IMR-90 (cell line): ENCODE results near the gene RBKS. TPM values are rescaled to one million over a fixed set of nuclear protein-coding genes. Genes with fewer than 3 reads are reported as not detected.

ENCODE experiments used
- ATAC-seq: fragments of 200-7000 bp; cut with Tn5 transposase; 2 replicates; pipeline ENCODE4 v1.9.1; 2020; ENCODE audit warnings: low read depth, mild to moderate bottlenecking, moderate library complexity
- BruUV-seq: library from RNA; stranded (reverse); fragments of 400-500 nt; replicated peaks from 2 replicates; lab custom pipeline; 2021; lab: Mats Ljungman, UMichigan
- CTCF ChIA-PET: fragments of 300-600 bp; formaldehyde crosslinking; extraction: SDS; loops from one replicate; lab custom pipeline; 2021; ENCODE audit warnings: antibody characterized with exemption; lab: Yijun Ruan, JAX
- POLR2A ChIA-PET: fragments of 300-600 bp; sonication (Branson Sonifier 250); formaldehyde crosslinking; loops from one replicate; lab custom pipeline; 2022; ENCODE audit warnings: antibody characterized with exemption; ENCODE audit not compliant: unreplicated experiment; lab: Charles Lee
- DNase-seq: peaks from one replicate; pipeline ENCODE4 v3.0.0; 2013
- H2AFZ ChIP-seq: replicated peaks from 2 replicates; pipeline ENCODE3; 2013; ENCODE audit warnings: low read length, mild to moderate bottlenecking; ENCODE audit not compliant: poor library complexity
- H2AK5ac ChIP-seq: 2 replicates; pipeline ENCODE4 v1.6.1; 2013; ENCODE audit warnings: low read depth, low read length, inconsistent platforms
- H2AK9ac ChIP-seq: replicated peaks from 2 replicates; pipeline ENCODE3; 2013; ENCODE audit warnings: mild to moderate bottlenecking, low read depth, low read length, moderate library complexity; ENCODE audit not compliant: poor library complexity
- H2BK120ac ChIP-seq: 2 replicates; pipeline ENCODE4 v1.6.1; 2013; ENCODE audit warnings: low read depth, low read length, inconsistent platforms
- H2BK15ac ChIP-seq: 3 replicates; pipeline ENCODE4 v1.6.1; 2013; ENCODE audit warnings: low read depth, low read length, inconsistent platforms
- H2BK20ac ChIP-seq: 2 replicates; pipeline ENCODE4 v1.6.1; 2013; ENCODE audit warnings: low read depth, mild to moderate bottlenecking, inconsistent platforms, low read length, moderate library complexity
- H2BK5ac ChIP-seq: 2 replicates; pipeline ENCODE4 v1.6.1; 2013; ENCODE audit warnings: mild to moderate bottlenecking, low read depth, low read length, inconsistent platforms; ENCODE audit not compliant: poor library complexity, severe bottlenecking
- H3K14ac ChIP-seq: replicated peaks from 2 replicates; pipeline ENCODE4 v1.6.1; 2013; ENCODE audit warnings: low read depth, low read length, inconsistent platforms
- H3K18ac ChIP-seq: 2 replicates; pipeline ENCODE4 v1.6.1; 2013; ENCODE audit warnings: low read depth, low read length, control low read depth
- H3K23ac ChIP-seq: 2 replicates; pipeline ENCODE4 v1.6.1; 2013; ENCODE audit warnings: low read depth, low read length, inconsistent platforms
- H3K27ac ChIP-seq: 2 replicates; pipeline ENCODE4 v1.5.1; 2013; ENCODE audit warnings: mild to moderate bottlenecking, control low read depth, low read length; ENCODE audit not compliant: insufficient read depth
- H3K27me3 ChIP-seq: 2 replicates; pipeline ENCODE4 v1.6.1; 2013; ENCODE audit warnings: low read length; ENCODE audit not compliant: control insufficient read depth, insufficient read depth
- H3K36me3 ChIP-seq: 2 replicates; pipeline ENCODE4 v1.6.1; 2013; ENCODE audit warnings: low read length, mixed read lengths; ENCODE audit not compliant: control insufficient read depth, insufficient read depth
- H3K4ac ChIP-seq: 2 replicates; pipeline ENCODE4 v1.6.1; 2013; ENCODE audit warnings: low read depth, low read length, inconsistent platforms
- H3K4me1 ChIP-seq: 2 replicates; pipeline ENCODE4 v1.6.1; 2013; ENCODE audit warnings: low read length, mixed read lengths; ENCODE audit not compliant: control insufficient read depth, insufficient read depth
- H3K4me2 ChIP-seq: 2 replicates; pipeline ENCODE4 v1.6.1; 2013; ENCODE audit warnings: low read depth, mild to moderate bottlenecking, control low read depth, low read length, moderate library complexity
- H3K4me3 ChIP-seq: 2 replicates; pipeline ENCODE4 v1.5.1; 2013; ENCODE audit warnings: low read depth, mild to moderate bottlenecking, control low read depth, low read length, moderate library complexity; ENCODE audit not compliant: insufficient read depth
- H3K56ac ChIP-seq: 2 replicates; pipeline ENCODE4 v1.6.1; 2013; ENCODE audit warnings: low read length, inconsistent platforms; ENCODE audit not compliant: insufficient read depth; ENCODE audit errors: extremely low read depth
- H3K79me1 ChIP-seq, 2 experiments: 2 replicates each; pipeline ENCODE4 v1.6.1; 2013; ENCODE audit warnings: low read length in 2 of 2, inconsistent platforms in 1 of 2, low read depth in 1 of 2
- H3K9ac ChIP-seq: 2 replicates; pipeline ENCODE4 v1.6.1; 2013; ENCODE audit warnings: low read depth, low read length, control low read depth
- H3K9me1 ChIP-seq: 2 replicates; pipeline ENCODE4 v1.6.1; 2013; ENCODE audit warnings: low read length, inconsistent platforms; ENCODE audit not compliant: insufficient read depth
- H3K9me3 ChIP-seq: 2 replicates; pipeline ENCODE4 v1.6.1; 2013; ENCODE audit warnings: low read length; ENCODE audit not compliant: control insufficient read depth, insufficient read depth
- H4K20me1 ChIP-seq: 2 replicates; pipeline ENCODE4 v1.6.1; 2013; ENCODE audit warnings: low read length, inconsistent platforms; ENCODE audit not compliant: insufficient read depth
- H4K5ac ChIP-seq: 2 replicates; pipeline ENCODE4 v1.6.1; 2013; ENCODE audit warnings: mild to moderate bottlenecking, low read depth, low read length, control low read depth
- H4K8ac ChIP-seq, 2 experiments: 2 replicates each; pipeline ENCODE4 v1.6.1; 2013; ENCODE audit warnings: low read depth in 2 of 2, low read length in 2 of 2, control low read depth in 1 of 2, inconsistent platforms in 1 of 2
- H4K91ac ChIP-seq: 2 replicates; pipeline ENCODE4 v1.6.1; 2013; ENCODE audit warnings: low read depth, low read length, inconsistent platforms; ENCODE audit not compliant: insufficient read depth
- BHLHE40 ChIP-seq: fragments of 150-350 bp; IDR thresholded peaks from 2 replicates; pipeline ENCODE4 v1.6.1; 2016; ENCODE audit warnings: mild to moderate bottlenecking, low read depth, low read length
- CEBPB ChIP-seq: IDR thresholded peaks from 2 replicates; pipeline ENCODE4 v1.6.1; 2012; ENCODE audit warnings: low read depth, low read length, improper control_type of control experiment
- CHD1 ChIP-seq: IDR thresholded peaks from 2 replicates; pipeline ENCODE4 v1.6.1; 2012; ENCODE audit warnings: low read depth, low read length, improper control_type of control experiment
- FOS ChIP-seq: fragments of 150-350 bp; IDR thresholded peaks from 2 replicates; pipeline ENCODE4 v1.6.1; 2016; ENCODE audit warnings: low read depth, low read length
- MAFK ChIP-seq: IDR thresholded peaks from 2 replicates; pipeline ENCODE4 v1.6.1; 2012; ENCODE audit warnings: low read depth, low read length, improper control_type of control experiment
- MAZ ChIP-seq: IDR thresholded peaks from 2 replicates; pipeline ENCODE4 v1.6.1; 2012; ENCODE audit warnings: low read depth, mild to moderate bottlenecking, low read length, improper control_type of control experiment, moderate library complexity, borderline replicate concordance
- MXI1 ChIP-seq: IDR thresholded peaks from 2 replicates; pipeline ENCODE4 v1.6.1; 2012; ENCODE audit warnings: low read depth, mild to moderate bottlenecking, low read length, moderate library complexity, borderline replicate concordance
- NFE2L2 ChIP-seq: fragments of 150-350 bp; IDR thresholded peaks from 2 replicates; pipeline ENCODE4 v1.6.1; 2016; ENCODE audit warnings: low read depth, mild to moderate bottlenecking, low read length
- POLR2A ChIP-seq: IDR thresholded peaks from 2 replicates; pipeline ENCODE4 v1.6.1; 2012; ENCODE audit warnings: mild to moderate bottlenecking, low read depth, low read length
- RAD21 ChIP-seq: IDR thresholded peaks from 2 replicates; pipeline ENCODE4 v1.6.1; 2012; ENCODE audit warnings: low read length, improper control_type of control experiment
- RCOR1 ChIP-seq: IDR thresholded peaks from 2 replicates; pipeline ENCODE4 v1.6.1; 2012; ENCODE audit warnings: mild to moderate bottlenecking, low read length, improper control_type of control experiment; ENCODE audit not compliant: insufficient replicate concordance
- RFX5 ChIP-seq: IDR thresholded peaks from 2 replicates; pipeline ENCODE4 v1.8.0; 2012; ENCODE audit warnings: low read depth, mild to moderate bottlenecking, low read length, moderate library complexity
- SMC3 ChIP-seq: fragments of 150-350 bp; IDR thresholded peaks from 2 replicates; pipeline ENCODE4 v1.6.1; 2016; ENCODE audit warnings: low read depth, mild to moderate bottlenecking, antibody characterized with exemption, low read length, moderate library complexity
- WGBS, 2 experiments: methylation state at CpG; one replicate each; pipeline versions ENCODE4 v1.1.5 to v1.1.7; 2013; ENCODE audit warnings: missing lambda C conversion rate in 2 of 2; ENCODE audit not compliant: insufficient read length in 1 of 2; ENCODE audit errors: extremely low coverage in 2 of 2; 5-methylcytosine and 5-hydroxymethylcytosine counted together
- dilution Hi-C: fragments of 300-500 bp; cut with HindIII; formaldehyde crosslinking; loops from one replicate; pipeline ENCODE4 v1.14.3; 2018; ENCODE audit warnings: low sequenced_read_pairs; ENCODE audit not compliant: unreplicated experiment
- in situ Hi-C: fragments of 300-500 bp; cut with MboI; formaldehyde crosslinking; loops from 3 replicates; pipeline ENCODE4 v1.14.3; 2019; ENCODE audit warnings: low sequenced_read_pairs, inconsistent platforms, mixed read lengths
- intact Hi-C: fragments of 100-400 bp; cut with micrococcal nuclease; formaldehyde crosslinking; loops from 2 replicates; pipeline ENCODE4 v1.10.0; 2022
- polyA plus RNA-seq, 3 experiments: library from polyadenylated mRNA; depleted of rRNA; stranded (reverse); fragments of >200 nt; gene quantifications; 2 replicates each; pipeline ENCODE4 v1.2.3, GENCODE V29; 2012; ENCODE audit warnings: low replicate concordance in 1 of 3
- total RNA-seq: library from RNA; depleted of rRNA; stranded (reverse); fragments of >200 nt; gene quantifications from 2 replicates; pipeline ENCODE4 v1.2.3, GENCODE V29; 2012
- TF ChIP-seq, protein P1 (sequence below): fragments of 150-350 bp; IDR thresholded peaks from 2 replicates; pipeline ENCODE4 v1.6.1; 2017; ENCODE audit warnings: mild to moderate bottlenecking, antibody characterized with exemption, low read length, low read depth
- TF ChIP-seq, protein P2 (sequence below): conservative IDR thresholded peaks from 2 replicates; pipeline ENCODE4 v1.5.1; 2012; ENCODE audit warnings: mild to moderate bottlenecking, low read depth, low read length, improper control_type of control experiment
- TF ChIP-seq, protein P3 (sequence below): fragments of 150-350 bp; IDR thresholded peaks from 2 replicates; pipeline ENCODE4 v1.6.1; 2016; ENCODE audit warnings: low read depth, mild to moderate bottlenecking, low read length, moderate library complexity, borderline replicate concordance

Gene RBKS
- total and polyA plus RNA-seq, 2 of the 4 experiments (the other 2 are of a cell fraction): 1.1 to 1.4 TPM

DNA sequence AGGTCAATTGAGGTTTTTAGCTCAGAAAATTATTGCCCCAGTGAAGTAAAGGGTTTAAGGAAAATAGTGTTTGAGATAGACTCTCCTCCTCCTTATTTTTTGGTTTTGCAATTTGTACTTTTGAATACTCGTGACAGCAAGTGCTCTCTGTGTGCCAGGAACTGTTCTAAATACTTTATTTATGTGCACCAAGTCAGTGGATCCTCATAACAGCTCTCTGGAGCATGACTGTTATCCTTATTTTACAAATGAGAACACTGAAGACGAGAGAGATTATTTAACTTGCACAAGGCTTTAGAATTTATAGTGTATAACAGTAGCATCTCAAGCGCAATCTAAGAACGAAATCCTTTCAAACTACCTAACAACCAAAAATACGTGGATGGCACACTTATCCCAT, 25.0 kb upstream of the RBKS start:
- Histone ChIP-seq H4K91ac (no peak overlapping the region), H2BK120ac (no peak overlapping the region), H3K9me3 (no peaks in the 10 kb centered on the region), H2AFZ (no peak overlapping the region), H2AK9ac (no peak overlapping the region), H2AK5ac (no peak overlapping the region), H3K4me3 (no peak overlapping the region), H3K27ac (no peak overlapping the region), H3K36me3 (no peaks in the 10 kb centered on the region), H3K18ac (no peak overlapping the region), H3K27me3 (no peaks in the 10 kb centered on the region), H4K20me1 (no peaks in the 10 kb centered on the region), H3K4me2 (no peak overlapping the region), H3K56ac (no peak overlapping the region), H3K9ac (no peak overlapping the region), H2BK5ac (no peak overlapping the region), H4K8ac (no peak overlapping the region), H3K4me1 (0 out of 2 replicates have a peak, but pooled peaks cover 2% of the 10 kb centered on the region), H4K5ac (no peak overlapping the region), H3K9me1 (no peaks in the 10 kb centered on the region), H3K79me1 (peaks cover 3 to 5% of the 10 kb centered on the region in 2 experiments; a peak in 2 of 4 replicates), H3K23ac (no peak overlapping the region), H3K4ac (no peak overlapping the region), H3K14ac (no peak overlapping the region), H2BK15ac (no peak overlapping the region), H2BK20ac (no peak overlapping the region)
- no TSS peak for BruUV-seq
- intact Hi-C loops (no loop called here), dilution Hi-C loops (no loop called here), in situ Hi-C loops (no loop called here)
- ChIA-PET CTCF (interaction anchor here (0.6 kb wide), 2 partner anchors 99 to 575 kb away, joined by 3 read pairs; no protein-coding TSS in a partner anchor), POLR2A (no interaction called here)
- TF ChIP-seq, protein P1, sequence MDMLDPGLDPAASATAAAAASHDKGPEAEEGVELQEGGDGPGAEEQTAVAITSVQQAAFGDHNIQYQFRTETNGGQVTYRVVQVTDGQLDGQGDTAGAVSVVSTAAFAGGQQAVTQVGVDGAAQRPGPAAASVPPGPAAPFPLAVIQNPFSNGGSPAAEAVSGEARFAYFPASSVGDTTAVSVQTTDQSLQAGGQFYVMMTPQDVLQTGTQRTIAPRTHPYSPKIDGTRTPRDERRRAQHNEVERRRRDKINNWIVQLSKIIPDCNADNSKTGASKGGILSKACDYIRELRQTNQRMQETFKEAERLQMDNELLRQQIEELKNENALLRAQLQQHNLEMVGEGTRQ: no peak
- no peak for TF ChIP-seq MAFK
- TF ChIP-seq RFX5: no peak
- TF ChIP-seq BHLHE40: no peak
- TF ChIP-seq RCOR1: no peak
- TF ChIP-seq SMC3: no peak
- no peak for TF ChIP-seq CHD1
- no peak for TF ChIP-seq MAZ
- no peak for TF ChIP-seq CEBPB
- TF ChIP-seq, protein P2, sequence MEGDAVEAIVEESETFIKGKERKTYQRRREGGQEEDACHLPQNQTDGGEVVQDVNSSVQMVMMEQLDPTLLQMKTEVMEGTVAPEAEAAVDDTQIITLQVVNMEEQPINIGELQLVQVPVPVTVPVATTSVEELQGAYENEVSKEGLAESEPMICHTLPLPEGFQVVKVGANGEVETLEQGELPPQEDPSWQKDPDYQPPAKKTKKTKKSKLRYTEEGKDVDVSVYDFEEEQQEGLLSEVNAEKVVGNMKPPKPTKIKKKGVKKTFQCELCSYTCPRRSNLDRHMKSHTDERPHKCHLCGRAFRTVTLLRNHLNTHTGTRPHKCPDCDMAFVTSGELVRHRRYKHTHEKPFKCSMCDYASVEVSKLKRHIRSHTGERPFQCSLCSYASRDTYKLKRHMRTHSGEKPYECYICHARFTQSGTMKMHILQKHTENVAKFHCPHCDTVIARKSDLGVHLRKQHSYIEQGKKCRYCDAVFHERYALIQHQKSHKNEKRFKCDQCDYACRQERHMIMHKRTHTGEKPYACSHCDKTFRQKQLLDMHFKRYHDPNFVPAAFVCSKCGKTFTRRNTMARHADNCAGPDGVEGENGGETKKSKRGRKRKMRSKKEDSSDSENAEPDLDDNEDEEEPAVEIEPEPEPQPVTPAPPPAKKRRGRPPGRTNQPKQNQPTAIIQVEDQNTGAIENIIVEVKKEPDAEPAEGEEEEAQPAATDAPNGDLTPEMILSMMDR: no peak
- TF ChIP-seq POLR2A: no peak
- TF ChIP-seq, protein P3, sequence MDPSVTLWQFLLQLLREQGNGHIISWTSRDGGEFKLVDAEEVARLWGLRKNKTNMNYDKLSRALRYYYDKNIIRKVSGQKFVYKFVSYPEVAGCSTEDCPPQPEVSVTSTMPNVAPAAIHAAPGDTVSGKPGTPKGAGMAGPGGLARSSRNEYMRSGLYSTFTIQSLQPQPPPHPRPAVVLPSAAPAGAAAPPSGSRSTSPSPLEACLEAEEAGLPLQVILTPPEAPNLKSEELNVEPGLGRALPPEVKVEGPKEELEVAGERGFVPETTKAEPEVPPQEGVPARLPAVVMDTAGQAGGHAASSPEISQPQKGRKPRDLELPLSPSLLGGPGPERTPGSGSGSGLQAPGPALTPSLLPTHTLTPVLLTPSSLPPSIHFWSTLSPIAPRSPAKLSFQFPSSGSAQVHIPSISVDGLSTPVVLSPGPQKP: no peak
- TF ChIP-seq MXI1: no peak
- TF ChIP-seq NFE2L2: no peak
- TF ChIP-seq RAD21: no peak
- TF ChIP-seq FOS: no peak
- DNase-seq (no peak), ATAC-seq (no peak)
- WGBS, 2 experiments: no CpG with 5 or more reads among the region's 5 CpGs
